G401 (cell line): ENCODE measurements around the gene FAM13B. TPM values are rescaled to one million over a fixed set of nuclear protein-coding genes. Genes with fewer than 3 reads are reported as not detected.
"Not testable (repeated sequence)": the region's sequence is repeated elsewhere in the genome, so short reads cannot be mapped to it uniquely, and the experiment has no call there.

Source experiments
- DNase-seq: peaks from one replicate; pipeline ENCODE4 v3.0.0-alpha.2; 2015; ENCODE audit warnings: low spot score
- in situ Hi-C: cut with HindIII; loops from 2 replicates; pipeline ENCODE4 v1.10.0; 2016; ENCODE audit warnings: low sequenced_read_pairs, mixed read lengths
- total RNA-seq: library from RNA; depleted of rRNA; stranded (reverse); fragments of >200 nt; shearing (Covaris generic); gene quantifications from 2 replicates; pipeline ENCODE4 v1.2.3, GENCODE V29; 2014; rRNA removed

Gene FAM13B
- total RNA-seq: 10.9 and 11.4 TPM in 2 replicates

DNA sequence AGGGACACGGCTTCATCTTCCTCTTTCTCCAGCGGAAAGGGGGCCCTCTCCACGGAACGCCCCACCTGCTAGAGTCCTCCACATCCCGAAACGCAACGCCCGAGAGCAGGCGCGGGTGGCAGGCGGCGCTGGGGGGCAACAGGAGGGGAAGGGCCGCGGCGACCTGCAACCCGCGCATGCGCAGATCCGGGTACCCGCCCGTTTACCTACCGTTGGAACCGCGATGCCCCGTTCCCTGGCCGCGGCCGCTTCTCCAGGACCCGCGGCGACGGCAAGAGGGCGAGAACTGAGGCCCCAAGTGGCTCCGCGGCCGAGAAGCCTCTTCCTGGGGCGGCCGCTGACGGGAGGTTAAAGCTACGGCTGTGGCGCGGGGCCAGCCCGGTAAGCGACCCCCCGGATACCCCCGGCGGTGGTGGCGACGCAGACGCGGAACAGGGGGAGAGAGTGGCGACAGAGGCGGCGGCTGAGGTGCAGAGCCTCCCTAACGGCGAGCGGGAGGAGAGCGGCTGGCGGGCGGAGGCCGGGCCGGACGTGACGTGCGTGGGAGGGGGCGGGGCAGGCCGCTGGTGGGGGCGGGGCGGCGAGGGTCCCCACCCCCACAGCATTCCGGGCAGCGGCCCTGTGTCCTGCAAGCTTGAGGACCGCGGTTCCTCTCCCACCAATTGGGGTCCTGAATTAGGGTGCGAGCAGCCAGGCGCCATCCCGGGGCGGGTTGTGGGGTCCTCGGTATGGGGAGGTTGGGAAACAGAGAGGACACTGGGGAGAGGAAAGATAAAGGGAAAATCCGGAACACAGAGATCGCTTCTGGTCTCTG is at the start of gene FAM13B:
TSS of gene FAM13B (minus strand) at position 508 of the 814 bp plus-strand sequence. CDS start 13,968 bp downstream, outside the sequence.
- in situ Hi-C loops: no loop called here
- peak; percentile 79 for DNase-seq

DNA sequence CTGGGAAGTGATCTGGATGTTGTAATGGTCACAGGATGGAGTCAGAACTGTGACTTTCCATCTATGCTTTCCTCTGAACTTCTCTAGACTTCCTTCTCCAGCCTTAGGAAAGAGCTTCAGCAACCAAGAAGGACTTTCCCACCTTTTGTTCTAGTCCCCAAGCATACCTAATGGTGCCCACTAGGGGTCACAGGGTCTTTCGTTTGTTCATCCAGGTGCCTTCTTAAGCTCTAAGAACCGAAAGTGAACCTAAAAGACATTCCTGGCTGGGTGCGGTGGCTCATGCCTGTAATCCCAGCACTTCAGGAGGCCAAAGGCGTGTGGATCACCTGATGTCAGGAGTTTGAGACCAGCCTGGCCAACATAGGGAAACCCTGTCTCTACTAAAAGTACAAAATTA is 49.2 kb upstream of the FAM13B start:
- in situ Hi-C loops: no loop called here
- no peak for DNase-seq

DNA sequence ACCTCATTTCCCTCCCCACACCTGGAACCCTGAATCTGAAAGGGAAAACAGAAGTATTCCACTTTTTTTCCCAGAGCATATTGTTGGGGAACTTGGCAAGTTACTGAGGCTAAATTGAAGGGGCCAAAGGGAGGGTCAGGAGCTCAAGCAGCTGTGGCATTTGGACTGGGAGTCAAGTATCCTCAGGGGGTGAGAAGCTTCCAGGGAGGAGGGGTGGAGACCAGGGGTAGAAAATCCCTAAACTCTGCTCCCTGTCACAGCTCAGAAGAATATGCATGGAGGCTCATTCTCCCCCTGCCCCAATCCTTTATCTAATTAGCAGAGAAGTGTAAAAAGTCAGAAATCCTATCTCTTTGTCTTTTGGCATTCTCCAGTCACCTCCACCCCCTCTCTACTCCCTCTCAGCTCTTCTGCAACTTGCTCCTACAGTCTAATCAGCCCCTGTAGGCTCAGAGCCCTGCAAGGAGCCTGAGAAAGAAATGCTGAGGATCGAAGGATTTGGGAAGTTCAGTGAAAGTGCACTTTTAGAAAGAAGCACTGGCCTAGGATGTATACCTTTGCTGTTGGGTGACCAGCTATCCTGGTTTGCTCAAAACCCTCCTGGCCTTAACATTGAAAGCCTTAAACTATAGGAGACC is 45.2 kb upstream of the FAM13B start:
- no peak for DNase-seq
- in situ Hi-C loops: no loop called here

- in situ Hi-C loops: no loop called here
- peak; percentile 83 for DNase-seq
Measured at GRCh38 chr5:138077064-138077696, 44.3 kb upstream of the FAM13B start.

DNA sequence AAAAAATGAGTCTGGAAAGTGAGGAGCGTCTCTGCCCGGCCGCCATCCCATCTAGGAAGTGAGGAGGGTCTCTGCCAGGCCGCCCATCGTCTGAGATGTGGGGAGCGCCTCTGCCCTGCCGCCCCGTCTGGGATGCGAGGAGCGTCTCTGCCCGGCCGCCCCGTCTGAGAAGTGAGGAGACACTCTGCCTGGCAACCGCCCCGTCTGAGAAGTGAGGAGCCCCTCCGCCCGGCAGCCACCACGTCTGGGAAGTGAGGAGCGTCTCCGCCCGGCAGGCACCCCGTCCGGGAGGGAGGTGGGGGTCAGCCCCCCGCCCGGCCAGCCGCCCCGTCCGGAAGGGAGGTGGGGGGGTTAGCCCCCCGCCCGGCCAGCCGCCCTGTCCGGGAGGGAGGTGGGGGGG is 37.1 kb upstream of the FAM13B start:
- in situ Hi-C loops, DNase-seq: not testable (repeated sequence)

DNA sequence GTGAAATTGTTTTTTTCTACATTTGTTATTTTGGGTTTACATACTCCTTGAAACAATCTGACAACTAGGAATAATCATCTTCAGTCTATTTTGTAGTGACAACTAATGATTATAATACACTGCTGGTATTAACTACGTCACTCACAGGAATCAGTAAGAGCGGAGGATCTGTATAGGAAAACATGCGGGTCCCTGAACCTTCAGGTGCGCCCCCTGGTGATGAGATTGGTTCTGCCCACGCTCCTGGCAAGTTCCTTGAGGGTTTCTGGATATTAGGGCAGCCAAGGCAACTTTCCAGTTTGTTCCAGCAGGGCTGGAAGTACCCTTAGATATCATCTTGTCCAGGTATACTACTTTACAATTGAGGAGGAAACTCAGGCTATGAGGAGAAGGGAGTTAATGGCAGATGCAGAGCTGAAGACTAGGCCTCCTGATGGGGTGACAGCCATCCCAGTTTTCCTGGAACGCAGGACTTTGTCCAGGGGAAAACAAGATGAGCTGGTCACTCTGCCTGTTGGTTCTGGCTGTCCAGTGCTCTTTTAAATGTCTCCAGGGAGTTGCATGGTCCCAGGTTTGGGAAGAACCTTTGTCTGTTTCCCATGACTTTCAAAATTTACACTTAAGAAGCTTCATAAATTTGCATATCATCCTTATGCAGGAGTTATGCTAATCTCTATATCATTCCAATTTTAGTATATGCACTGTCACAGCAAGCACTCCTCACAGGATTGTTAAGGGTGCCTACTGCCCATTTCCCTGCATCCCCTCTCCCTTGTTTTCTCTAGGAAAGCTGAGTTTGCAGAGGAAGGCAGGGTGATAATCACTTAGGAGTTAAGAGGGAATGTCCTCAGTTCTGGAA is 36.1 kb upstream of the FAM13B start:
- DNase-seq: peak; percentile 47
- in situ Hi-C loops: no loop called here

GRCh38 chr5:138067945-138068344 is 35.1 kb upstream of the FAM13B start:
- in situ Hi-C loops: no loop called here
- no peak for DNase-seq

DNA sequence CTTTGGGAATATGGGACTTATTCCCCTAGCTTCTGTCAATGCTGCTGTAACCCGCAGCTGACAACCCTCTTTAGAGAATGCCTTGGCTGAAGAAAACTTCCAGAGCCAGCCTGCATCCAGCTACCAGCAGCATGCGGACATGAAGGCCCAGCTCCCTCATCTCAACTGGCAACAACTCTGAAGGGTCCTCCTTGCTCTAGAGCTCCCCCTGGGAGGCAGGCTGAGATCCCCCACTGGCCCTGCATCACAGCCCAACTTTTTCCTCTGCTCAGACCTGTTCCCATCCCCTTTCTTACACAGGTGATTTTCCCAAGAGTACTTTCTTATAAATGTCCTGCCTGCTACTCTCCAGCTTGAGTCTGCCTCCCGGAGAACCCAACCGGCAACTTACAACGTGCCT is 32.2 kb upstream of the FAM13B start:
- in situ Hi-C loops: no loop called here
- DNase-seq: no peak

- DNase-seq: no peak
- in situ Hi-C loops: no loop called here
Measured at GRCh38 chr5:138064526-138064925, 31.6 kb upstream of the FAM13B start.

DNA sequence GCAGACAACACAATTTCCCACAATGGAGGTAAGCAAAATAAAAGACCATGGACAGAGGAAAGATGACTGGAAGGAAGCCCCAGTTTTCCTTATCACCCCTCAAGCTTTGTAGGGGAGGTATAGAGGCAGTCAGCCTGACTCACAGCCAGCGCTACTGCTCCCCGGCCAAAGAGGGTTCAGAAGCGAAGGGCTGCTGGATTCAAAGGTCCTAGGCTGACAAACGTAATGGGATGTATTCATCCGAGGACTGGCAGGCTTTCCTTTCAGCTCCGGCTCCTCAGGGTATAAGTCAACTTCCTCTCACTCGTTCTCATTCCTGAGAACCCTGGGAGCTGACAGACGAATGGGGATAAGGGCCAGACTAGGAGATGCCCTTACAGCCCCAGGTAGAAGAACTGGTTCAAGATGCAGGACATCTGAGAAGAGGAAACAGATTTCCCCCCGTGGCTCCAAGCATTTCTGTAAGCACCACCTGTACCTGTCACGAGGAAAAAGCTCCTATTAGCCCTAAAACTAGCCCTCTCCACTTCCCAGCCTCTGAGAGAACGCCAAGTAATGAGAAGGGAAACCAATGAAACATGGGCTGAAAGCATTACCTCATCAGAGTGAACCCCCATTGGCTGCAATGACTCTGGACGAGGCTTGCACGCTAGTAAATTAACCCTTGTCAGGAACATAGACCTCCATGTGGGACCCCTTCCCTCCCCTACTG is 22.1 kb upstream of the FAM13B start:
- in situ Hi-C loops: no loop called here
- DNase-seq: peak; percentile 96

GRCh38 chr5:138054206-138054605 is 21.3 kb upstream of the FAM13B start:
- in situ Hi-C loops: no loop called here
- no peak for DNase-seq

DNA sequence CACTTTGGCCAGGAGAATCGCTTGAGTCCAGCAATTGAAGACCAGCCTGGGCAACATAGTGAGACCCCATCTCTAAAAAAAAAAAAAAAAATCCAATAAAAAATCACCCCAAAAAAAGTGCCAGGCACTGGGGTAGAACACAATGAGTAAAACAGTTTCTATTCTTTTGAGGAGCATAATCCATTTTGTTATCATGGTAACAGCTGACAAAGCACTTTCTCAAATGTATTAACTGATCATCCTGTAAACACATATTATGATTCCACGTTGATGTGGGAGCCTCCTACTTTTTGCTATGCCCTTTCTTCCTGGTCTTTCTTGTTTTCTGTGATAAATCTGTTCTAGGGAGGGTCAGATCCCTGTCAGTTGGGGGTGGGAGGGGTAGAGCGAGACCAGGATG is 20.7 kb upstream of the FAM13B start:
- in situ Hi-C loops: no loop called here
- no peak for DNase-seq

DNA sequence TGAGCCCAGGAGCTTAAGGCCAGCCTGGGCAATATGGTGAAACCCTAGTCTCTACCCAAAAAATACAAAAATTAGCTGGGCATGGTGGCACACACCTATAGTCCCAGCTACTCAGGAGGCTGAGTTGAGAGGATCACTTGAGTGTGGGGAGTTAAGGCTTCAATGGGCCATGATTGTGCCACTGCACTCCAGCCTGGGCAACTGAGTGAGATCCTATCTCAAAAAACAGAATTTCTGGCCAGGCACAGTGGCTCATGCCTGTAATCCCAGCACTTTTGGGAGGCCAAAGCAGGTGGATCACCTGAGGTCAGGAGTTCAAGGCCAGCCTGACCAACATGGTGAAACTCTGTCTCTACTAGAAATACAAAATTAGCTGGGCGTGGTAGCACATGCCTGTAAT is 19.8 kb upstream of the FAM13B start:
- in situ Hi-C loops, DNase-seq: not testable (repeated sequence)

GRCh38 chr5:138051441-138052296 is 18.8 kb upstream of the FAM13B start:
- no peak for DNase-seq

DNA sequence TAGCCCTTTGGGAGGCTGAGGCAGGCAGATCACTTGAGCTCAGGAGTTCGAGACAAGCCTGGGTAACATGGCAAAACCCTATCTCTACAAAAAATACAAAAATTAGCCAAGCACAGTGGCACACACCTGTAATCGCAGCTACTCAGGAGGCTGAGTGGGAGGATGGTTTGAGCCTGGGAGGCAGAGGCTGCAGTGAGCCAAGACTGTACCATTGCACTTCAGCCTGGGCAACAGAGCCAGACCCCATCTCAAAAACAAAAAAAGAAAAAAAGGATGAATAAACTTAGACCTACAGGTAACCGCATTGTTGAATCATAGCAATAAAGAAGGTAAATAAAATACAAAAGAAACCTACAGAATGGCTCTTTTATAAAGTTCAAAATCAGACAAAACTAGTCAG is 12.4 kb upstream of the FAM13B start:
- in situ Hi-C loops, DNase-seq: not testable (repeated sequence)

More at GRCh38 chr5:138051441-138052296, 18.8 kb upstream of the FAM13B start:
- in situ Hi-C loops: no loop called here

DNA sequence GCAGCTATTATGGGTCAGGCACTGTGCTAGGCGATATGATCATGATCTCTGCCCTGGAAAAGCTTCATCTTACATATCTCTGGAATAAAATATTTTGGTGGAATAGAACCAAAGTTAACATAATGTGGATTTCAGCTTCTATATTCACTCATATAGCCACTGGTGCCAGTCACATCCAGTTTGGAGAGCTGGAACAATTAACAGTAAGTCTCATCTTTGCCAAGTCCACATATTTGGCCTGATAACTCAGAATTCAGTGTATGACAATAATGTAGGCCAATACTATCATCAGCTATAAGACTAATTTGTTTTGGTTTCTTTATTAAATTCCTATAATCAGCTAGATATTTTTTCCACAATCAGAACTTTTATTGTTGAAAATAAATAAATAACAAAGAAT is 5.9 kb upstream of the FAM13B start:
- in situ Hi-C loops: no loop called here
- no peak for DNase-seq

- no peak for DNase-seq
- in situ Hi-C loops: no loop called here
Measured at GRCh38 chr5:138037907-138038633, 5.2 kb upstream of the FAM13B start.
